HepG2 (cell line): ENCODE measurements around the gene C16orf89. TPM values are rescaled to one million over a fixed set of nuclear protein-coding genes. Genes with fewer than 3 reads are reported as not detected.

Source experiments
- ATF7-NPFF ChIP-seq: sonication (generic); formaldehyde crosslinking; IDR thresholded peaks from 2 replicates; pipeline ENCODE4 v1.8.1; 2023; ENCODE audit warnings: mild to moderate bottlenecking, low read depth, missing genetic modification reagents, moderate library complexity
- HBP1 ChIP-seq: IDR thresholded peaks from 2 replicates; pipeline ENCODE4 v1.6.1; 2016; ENCODE audit warnings: low read depth, control low read depth
- PLSCR1 ChIP-seq: sonication (generic); formaldehyde crosslinking; IDR thresholded peaks from 2 replicates; pipeline ENCODE4 v1.5.0; 2020; ENCODE audit warnings: missing genetic modification reagents, mild to moderate bottlenecking, borderline replicate concordance
- RARG ChIP-seq: sonication (generic); formaldehyde crosslinking; IDR thresholded peaks from 2 replicates; pipeline ENCODE4 v1.4.0; 2020; ENCODE audit warnings: low read depth, mild to moderate bottlenecking, missing genetic modification reagents
- RNF2 ChIP-seq: fragments of 450-650 bp; conservative IDR thresholded peaks from 2 replicates; pipeline ENCODE4 v1.6.1; 2016; ENCODE audit warnings: low read depth
- SIN3B ChIP-seq: fragments of 150-350 bp; IDR thresholded peaks from 2 replicates; pipeline ENCODE4 v1.6.1; 2014; ENCODE audit warnings: low read length
- SP1 ChIP-seq, 2 experiments: fragments of 450-650 bp in 1 of 2; sonication (generic) in 1 of 2; formaldehyde crosslinking in 1 of 2; IDR thresholded peaks; 2 replicates each; pipeline versions ENCODE4 v1.4.0 to v1.6.1; 2016 to 2020; ENCODE audit warnings: missing genetic modification reagents in 1 of 2
- TAF1 ChIP-seq: sonication (generic); formaldehyde crosslinking; IDR thresholded peaks from 2 replicates; pipeline ENCODE4 v1.4.0; 2020; ENCODE audit warnings: missing genetic modification reagents
- THAP9 ChIP-seq: sonication (generic); formaldehyde crosslinking; IDR thresholded peaks from 2 replicates; pipeline ENCODE4; 2020; ENCODE audit warnings: missing genetic modification reagents, mild to moderate bottlenecking, borderline replicate concordance
- ZBTB46 ChIP-seq: sonication (generic); formaldehyde crosslinking; IDR thresholded peaks from 2 replicates; pipeline ENCODE4 v1.4.0; 2020; ENCODE audit warnings: mild to moderate bottlenecking, missing genetic modification reagents, borderline replicate concordance
- ZNF207 ChIP-seq: fragments of 450-650 bp; IDR thresholded peaks from 2 replicates; pipeline ENCODE4 v1.6.1; 2016; ENCODE audit warnings: antibody characterized with exemption, borderline replicate concordance
- ZNF33B ChIP-seq: sonication (generic); formaldehyde crosslinking; IDR thresholded peaks from 2 replicates; pipeline ENCODE4 v1.5.1; 2020; ENCODE audit warnings: mild to moderate bottlenecking, missing genetic modification reagents
- ZNF362 ChIP-seq: sonication (generic); formaldehyde crosslinking; IDR thresholded peaks from 2 replicates; pipeline ENCODE4 v1.4.0; 2020; ENCODE audit warnings: missing genetic modification reagents, mild to moderate bottlenecking, borderline replicate concordance
- ZNF7 ChIP-seq: IDR thresholded peaks from 2 replicates; pipeline ENCODE4 v1.6.1; 2016; ENCODE audit warnings: missing biosample characterization, missing genetic modification reagents
- polyA plus RNA-seq, 8 experiments: library from polyadenylated mRNA; depleted of rRNA in 3 of 8; stranded (reverse) in 7 of 8; unstranded in 1 of 8; fragments of >200 nt; fragmentation: Illumina TruSeq in 4 of 8; extraction: Trizol in 4 of 8; gene quantifications; 2 replicates each; pipeline versions ENCODE4 v1.2.1 to v1.2.3, GENCODE V29; 2011 to 2016; ENCODE audit warnings: low read depth in 4 of 8, missing spikeins in 1 of 8, mixed read lengths in 1 of 8; ENCODE audit not compliant: insufficient read depth in 1 of 8
- total RNA-seq, 5 experiments: library from RNA; depleted of rRNA; stranded (reverse); fragments of >200 nt; fragmentation: Illumina TruSeq; extraction: Trizol; gene quantifications; 2 replicates each; pipeline ENCODE4 v1.2.3, GENCODE V29; 2016; ENCODE audit warnings: low read depth in 1 of 5

Gene C16orf89
- total and polyA plus RNA-seq, 2 of the 13 experiments (the other 11 are each of a cell fraction or from before 2014, with no cell fraction given): 1.9 to 3.4 TPM

- TF ChIP-seq PLSCR1 (CRISPR knock-in tag) (no peak), ZNF33B (CRISPR knock-in tag) (no peak), RARG (no peak), THAP9 (CRISPR knock-in tag) (peak; percentile 83; the same call in 1 of the 2 replicates), ZNF362 (CRISPR knock-in tag) (peak; percentile 81; the same call in 1 of the 2 replicates), HBP1 (CRISPR knock-in tag) (peak; percentile 99), ZBTB46 (CRISPR knock-in tag) (no peak; the same call in 1 of the 2 replicates), ATF7-NPFF (peak; percentile 74), ZNF7 (CRISPR knock-in tag) (no peak), ZNF207 (no peak), SIN3B (peak; percentile 100), TAF1 (CRISPR knock-in tag) (peak; percentile 97), RNF2 (peak; percentile 83; the same call in 1 of the 2 replicates), SP1 (IDR thresholded peaks at IDR 0.05) (no peak), SP1 (CRISPR knock-in tag; IDR thresholded peaks at IDR 0.05) (peak; percentile 63)
Observed at GRCh38 chr16:5033256-5034166, 32.2 kb downstream of the C16orf89 start, which contains the start of gene NAGPA (continued).
